DMS114 treated with DMSO at 0.1 percent for 48 hours (cell line): ENCODE measurements around the gene TMEM39A.

ENCODE experiments used
- DNase-seq: peaks from one replicate; lab custom pipeline; 2025; ENCODE audit not compliant: unreplicated experiment; lab: John Stamatoyannopoulos, UW

The TMEM39A gene

GRCh38 chr3:119463171-119464169 is at the start of gene TMEM39A:
Gene TMEM39A (minus strand): TSS chr3:119463615. CDS start chr3:119462074, 1,541 bp downstream.
- DNase-seq: peak; percentile 97

- DNase-seq: no peak
These were observed 47.3 kb upstream of the TMEM39A start for GRCh38 chr3:119510690-119511089.

- no peak for DNase-seq
These were observed 44.9 kb upstream of the TMEM39A start for GRCh38 chr3:119508172-119508845.

- no peak for DNase-seq
These were observed 44.0 kb upstream of the TMEM39A start for GRCh38 chr3:119507404-119507803.

- DNase-seq: no peak
These were observed 43.2 kb upstream of the TMEM39A start for GRCh38 chr3:119506631-119507030.

- DNase-seq: no peak
These were observed 37.5 kb upstream of the TMEM39A start for GRCh38 chr3:119500901-119501300.

- no peak for DNase-seq
These were observed 36.9 kb upstream of the TMEM39A start for GRCh38 chr3:119500265-119500664.

GRCh38 chr3:119498186-119499011 is 35.0 kb upstream of the TMEM39A start, which contains the start of gene TIMMDC1:
Gene TIMMDC1 (plus strand): TSS chr3:119498547. CDS start chr3:119498734, 187 bp downstream.
- peak; percentile 90 for DNase-seq

GRCh38 chr3:119497820-119498185 is 34.4 kb upstream of the TMEM39A start:
- DNase-seq: no peak

- DNase-seq: no peak
These were observed 31.2 kb upstream of the TMEM39A start for GRCh38 chr3:119494597-119494996.

- DNase-seq: no peak
These were observed 29.4 kb upstream of the TMEM39A start for GRCh38 chr3:119492810-119493209.

GRCh38 chr3:119492128-119492527 is 28.7 kb upstream of the TMEM39A start:
- DNase-seq: no peak

- DNase-seq: no peak
These were observed 26.7 kb upstream of the TMEM39A start for GRCh38 chr3:119490153-119490552.

- no peak for DNase-seq
These were observed 22.1 kb upstream of the TMEM39A start for GRCh38 chr3:119485563-119485962.

GRCh38 chr3:119483101-119483500 is 19.7 kb upstream of the TMEM39A start:
- no peak for DNase-seq

GRCh38 chr3:119481079-119481478 is 17.7 kb upstream of the TMEM39A start:
- DNase-seq: no peak

GRCh38 chr3:119470866-119471265 is 7.5 kb upstream of the TMEM39A start:
- DNase-seq: no peak

- DNase-seq: no peak
These were observed 6.2 kb upstream of the TMEM39A start for GRCh38 chr3:119469418-119470189.

- no peak for DNase-seq
These were observed 4.6 kb upstream of the TMEM39A start for GRCh38 chr3:119468041-119468440.

- no peak for DNase-seq
These were observed 6.2 kb downstream of the TMEM39A start for GRCh38 chr3:119457246-119457645.
